Brain pericyte (primary cell): ENCODE data around the gene PATJ.
"Not testable (repeated sequence)": the region's sequence is repeated elsewhere in the genome, so short reads cannot be mapped to it uniquely, and the experiment has no call there.

Experiments
- DNase-seq: peaks from one replicate; pipeline ENCODE4 v3.0.0-alpha.2; 2012; ENCODE audit warnings: low read depth, low spot score

Gene PATJ

DNA sequence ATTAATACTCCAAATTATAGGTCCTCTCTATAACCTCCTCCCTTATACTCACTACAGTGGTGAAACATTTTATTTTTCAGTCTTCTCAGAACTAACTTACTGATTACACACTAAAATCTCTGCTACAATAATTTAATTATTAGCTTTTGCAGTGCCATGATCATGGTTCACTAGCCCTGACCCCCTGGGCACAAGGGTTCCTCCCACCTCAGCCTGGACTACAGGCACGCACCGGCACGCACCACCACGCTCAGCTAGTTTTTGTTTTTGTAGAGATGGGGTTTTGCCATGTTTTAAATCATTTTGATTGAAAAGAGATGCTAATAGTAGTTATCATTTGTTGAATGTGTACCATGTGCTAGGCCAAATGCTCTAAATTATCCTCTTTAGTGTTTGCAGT, 6.3 kb downstream of the PATJ start:
- no peak for DNase-seq

DNA sequence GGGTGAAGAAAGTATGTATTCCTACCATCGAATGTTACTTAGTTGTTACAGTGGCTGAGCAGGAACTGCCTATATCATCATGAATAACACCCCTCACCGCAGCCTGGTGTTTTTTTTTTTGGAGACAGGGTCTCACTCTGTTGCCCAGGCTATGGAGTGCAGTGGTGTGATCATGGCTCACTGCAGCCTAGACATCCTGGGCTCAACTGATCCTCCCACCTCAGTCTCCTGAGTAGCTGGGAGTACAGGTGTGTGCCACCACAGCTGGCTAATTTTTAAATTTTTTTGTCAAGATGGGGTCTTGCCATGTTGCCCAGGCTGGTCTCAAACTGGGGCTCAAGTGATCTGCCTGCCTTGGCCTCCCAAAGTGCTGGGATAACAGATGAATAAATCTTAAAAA, 7.3 kb downstream of the PATJ start:
- no peak for DNase-seq

DNA sequence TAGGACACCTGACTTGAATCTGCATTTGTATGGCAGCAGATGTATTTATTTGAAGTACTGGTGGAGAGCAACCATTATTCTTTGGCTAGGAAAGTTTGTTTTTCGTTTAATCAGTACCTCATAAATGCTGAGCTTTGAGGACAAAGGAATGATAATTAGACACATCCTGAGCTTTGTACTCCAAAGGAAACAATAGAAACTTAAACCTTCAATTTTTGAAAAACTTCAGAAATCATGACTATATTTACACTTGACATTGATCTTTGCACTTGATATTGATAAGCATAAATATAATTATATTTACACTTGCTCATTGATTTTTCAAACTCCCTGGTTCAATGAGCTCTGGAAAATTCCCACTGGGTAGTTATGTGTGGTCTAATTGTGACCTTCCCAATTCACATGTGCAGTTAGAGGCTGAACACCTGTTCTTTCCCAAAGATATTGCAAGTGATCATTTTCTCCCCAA, 10.7 kb downstream of the PATJ start:
- DNase-seq: no peak

DNA sequence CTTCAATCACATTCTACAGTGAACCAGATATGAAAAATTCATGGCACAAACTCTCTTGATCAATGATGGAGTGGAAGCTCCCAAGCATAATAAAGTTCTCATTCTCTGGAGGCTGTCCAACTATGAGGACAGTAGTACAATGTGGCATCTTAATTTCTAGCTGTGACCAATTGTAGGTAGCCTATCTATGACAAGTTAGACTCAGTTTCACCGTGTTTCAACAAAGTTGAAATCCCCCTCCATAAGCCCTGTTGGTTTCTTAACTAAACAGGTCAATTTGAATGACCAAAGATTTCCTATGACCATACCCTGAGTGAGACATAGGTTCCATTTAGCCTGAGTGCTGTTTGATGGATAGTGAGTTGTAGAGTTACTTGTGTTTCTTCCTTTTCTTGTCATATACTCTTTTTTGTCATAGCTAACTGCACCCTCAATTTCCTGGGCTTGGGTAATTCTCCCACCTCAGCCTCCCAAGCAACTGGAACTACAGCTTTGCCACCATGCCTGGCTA, 11.8 kb downstream of the PATJ start:
- no peak for DNase-seq

DNA sequence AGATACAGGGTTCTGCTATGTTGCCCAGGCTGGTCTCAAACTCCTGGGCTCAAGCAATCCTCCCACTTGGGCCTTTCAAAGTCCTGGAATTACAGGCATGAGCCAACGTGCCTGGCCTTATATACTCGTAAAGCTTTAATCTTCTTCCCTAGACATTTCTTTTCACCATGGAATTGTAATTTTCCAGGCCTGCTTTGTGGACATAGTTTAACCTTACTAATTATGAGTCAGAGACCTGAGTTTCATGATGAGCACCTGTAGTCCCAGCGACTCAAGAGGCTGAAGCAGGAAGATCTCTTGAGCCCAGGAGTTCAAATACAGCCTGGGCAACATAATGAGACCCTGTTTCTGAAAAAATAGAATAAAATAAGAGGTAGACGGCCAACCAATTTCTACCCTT, 12.3 kb downstream of the PATJ start:
- no peak for DNase-seq

DNA sequence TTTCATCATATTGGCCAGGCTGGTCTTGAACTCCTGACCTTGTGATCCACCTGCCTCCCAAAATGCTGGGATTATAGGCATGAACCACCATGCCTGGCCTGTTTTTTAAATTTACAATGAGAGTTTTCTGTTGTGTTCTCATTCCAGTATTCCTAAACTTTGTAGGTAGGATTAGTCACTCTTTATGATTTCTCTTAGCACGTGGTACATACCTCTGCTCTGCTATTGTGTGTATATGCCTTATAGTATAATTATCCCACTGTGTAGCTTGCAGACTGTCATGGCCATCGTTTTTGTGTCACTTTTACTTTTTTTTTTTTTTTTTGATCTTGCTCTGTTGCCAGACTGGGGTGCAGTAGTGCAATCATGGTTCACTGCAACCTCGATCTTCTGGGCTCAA, 14.5 kb downstream of the PATJ start:
- no peak for DNase-seq

DNA sequence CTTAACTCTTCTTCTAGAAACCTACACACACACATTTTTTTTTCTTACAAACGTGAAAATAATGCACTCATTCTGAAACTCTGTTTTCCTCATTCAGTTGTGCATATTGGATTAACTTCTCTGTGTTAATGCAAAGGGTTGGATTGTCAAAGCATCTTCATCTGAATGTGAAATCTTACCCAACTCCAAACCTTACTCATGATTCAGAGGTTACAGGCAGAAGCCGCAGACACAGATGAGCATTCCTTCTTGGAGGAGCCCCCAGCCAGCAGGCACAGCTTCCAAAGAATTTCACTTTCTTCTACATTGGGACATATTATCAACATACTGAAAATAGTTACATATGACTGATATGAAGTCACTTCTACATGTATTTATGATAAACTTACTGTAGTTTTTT, 15.7 kb downstream of the PATJ start:
- DNase-seq: no peak

DNA sequence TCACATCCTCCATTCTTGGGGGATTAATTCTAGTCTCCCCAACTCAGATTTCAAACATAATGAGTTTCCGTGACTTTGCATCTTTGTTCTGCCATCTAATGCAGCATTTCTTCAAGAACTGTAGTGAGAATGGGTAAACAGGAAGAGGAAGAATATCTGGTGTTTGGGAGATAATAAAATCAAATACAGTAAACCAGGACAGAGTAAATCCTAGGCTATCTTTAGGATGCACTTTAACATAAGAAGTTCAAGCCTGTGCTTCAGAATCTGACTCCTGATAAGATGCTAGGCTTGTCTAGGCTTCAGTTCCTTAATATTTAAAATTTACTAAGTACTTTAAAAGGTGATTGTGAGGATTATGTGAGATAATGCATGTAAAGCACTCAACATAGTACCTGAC, 27.9 kb downstream of the PATJ start:
- no peak for DNase-seq

DNA sequence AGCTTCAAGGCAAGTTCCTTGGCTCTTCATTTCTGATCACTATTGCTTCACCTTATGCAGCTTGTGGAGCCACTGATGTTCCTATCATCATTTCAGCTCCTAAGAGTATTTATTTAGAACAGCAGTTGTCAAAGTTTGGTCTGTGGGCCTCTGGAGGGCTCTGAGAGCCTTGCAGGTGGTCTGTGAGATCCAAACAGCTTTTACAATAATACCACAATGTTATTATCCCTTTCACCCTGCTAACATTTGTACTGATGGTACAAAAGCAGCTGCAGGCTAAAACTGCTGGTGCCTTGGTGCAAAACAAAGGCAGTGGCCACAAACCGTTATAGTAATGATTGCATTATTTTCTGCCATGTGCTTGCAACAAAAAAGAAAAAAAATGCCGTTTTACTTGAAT, 33.8 kb downstream of the PATJ start:
- no peak for DNase-seq

DNA sequence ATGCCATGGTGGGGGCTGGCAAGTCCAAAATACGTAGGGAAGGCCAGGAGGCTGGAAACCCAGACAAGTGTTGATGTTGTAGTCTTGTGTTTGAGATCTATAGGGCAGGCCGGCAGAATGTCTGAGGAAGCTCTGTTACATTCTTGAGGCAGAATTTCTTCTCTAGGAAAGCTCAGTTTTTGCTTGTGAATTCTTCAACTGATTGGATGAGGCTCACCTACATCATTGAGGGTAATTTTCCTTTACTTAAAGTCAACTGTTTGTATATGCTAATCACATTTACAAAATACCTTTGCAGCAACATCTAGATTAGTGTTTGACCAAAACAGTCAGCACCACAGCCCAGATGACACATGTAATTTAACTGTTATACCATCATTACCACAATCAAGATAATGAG, 37.0 kb downstream of the PATJ start:
- DNase-seq: no peak

DNA sequence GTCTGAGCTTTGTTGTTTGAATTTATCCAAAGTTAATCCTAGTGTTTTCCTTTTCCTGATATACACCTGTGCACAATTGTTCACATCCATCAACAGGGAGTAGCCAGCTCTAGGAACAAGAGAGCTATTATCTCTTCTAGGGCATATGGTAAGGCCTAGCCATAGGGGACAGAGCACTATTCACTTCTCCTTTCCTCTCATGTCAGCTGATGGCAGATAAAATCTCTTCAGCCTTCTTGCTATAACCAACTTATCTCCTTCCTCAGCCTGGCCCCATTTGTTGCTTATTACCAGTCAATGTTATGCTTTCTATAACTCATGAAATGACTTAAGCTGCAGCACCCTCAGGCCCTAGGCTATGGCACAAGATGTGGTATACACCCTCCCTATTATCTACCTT, 38.9 kb downstream of the PATJ start:
- DNase-seq: no peak

DNA sequence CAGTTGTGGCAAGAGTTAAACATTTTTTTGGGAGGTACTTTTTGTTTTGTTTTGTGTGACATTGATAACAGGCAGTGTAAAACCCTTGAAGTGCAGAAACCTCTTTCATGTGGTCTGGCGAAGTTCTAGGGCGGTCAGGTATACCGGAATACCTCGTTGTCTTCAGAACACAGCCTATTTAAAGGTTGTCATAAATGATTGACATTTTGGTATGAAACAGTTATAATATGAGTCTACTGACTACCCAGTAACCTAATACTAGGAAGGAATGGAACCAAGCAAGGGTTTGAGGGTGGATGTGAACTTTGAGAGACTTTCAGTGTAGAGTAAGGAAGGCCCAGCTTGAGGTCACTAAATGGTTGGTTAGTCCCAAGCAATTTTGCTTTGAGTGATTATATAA, 40.5 kb downstream of the PATJ start:
- no peak for DNase-seq

DNA sequence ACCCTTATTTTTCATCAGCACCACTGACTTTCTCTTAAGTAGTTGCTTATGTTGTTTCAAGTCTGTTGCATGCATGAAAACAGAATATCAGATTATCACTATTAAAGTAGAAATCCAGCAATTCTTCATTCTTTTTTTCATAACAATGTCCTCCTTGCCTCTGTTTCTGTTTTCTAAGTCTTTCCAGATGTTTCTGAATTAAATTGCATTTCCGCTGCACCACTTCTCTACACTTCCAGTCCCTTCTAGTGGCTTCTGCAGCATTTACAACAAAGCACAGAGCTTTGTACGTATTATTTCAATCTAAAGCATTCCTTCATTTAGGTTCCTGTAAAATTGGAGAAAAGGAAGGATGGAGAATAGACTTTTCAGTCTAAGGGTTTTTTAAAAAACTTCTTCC, 42.4 kb downstream of the PATJ start:
- DNase-seq: no peak

DNA sequence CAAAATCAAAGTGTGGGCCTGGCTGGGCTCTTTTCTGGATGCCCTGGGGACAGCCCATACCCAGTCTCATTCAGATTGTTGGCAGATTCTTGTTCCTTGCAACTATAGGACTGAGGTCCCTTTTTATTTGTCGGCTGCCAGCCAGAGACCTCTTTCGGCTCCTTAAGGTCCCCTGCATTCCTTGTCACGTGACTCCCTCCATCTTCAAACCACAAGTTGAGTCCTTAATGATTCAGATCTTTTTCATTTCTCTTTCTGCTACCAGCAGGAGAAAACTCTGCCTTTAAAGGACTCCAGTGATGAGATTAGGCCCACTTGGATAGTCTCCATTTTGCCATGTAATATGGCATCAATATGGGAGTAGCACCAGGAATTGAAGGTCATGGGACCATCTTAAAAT, 48.6 kb downstream of the PATJ start:
- no peak for DNase-seq

DNA sequence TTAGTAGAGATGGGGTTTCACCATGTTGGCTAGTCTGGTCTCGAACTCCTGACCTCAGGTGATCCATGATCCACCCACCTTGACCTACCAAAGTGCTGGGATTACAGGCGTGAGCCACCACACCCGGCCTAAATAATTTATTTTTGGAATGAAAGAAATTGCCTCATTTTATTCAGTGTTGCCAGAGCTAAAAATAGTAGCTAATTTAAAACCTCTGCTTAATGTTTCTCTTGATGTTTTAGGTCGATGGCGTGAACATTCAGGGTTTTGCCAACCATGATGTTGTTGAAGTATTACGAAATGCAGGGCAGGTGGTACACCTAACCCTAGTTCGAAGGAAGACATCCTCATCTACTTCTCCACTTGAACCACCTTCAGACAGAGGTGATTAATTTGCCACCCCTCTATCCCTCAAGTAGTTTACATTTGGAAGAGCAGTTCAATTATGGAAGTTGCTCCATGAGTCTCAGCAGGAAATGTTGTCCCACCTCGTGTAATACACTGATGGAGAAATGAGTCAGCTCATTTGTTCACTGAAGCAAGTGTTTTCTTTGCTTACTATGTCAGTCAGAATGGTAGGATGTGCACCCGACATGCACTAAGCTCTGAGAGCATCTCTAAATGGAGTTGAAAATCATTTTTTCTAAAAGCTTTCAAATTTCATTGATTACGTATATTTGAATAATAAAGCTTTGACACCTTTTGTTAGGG, 54.9 kb downstream of the PATJ start:
- DNase-seq: no peak

DNA sequence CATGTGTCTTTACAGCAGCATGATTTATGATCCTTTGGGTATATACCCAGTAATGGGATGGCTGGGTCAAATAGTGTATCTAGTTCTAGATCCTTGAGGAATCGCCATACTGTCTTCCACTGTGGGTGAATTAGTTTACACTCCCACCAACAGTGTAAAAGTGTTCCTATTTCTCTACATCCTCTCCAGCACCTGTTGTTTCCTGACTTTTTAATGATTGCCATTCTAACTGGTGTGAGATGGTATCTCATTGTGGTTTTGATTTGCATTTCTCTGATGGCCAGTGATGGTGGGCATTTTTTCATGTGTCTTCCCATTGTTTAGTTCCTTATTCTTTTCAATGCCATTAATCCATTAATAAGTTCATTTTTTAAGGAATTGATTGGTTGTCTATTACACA, 58.8 kb downstream of the PATJ start:
- DNase-seq: not testable (repeated sequence)

DNA sequence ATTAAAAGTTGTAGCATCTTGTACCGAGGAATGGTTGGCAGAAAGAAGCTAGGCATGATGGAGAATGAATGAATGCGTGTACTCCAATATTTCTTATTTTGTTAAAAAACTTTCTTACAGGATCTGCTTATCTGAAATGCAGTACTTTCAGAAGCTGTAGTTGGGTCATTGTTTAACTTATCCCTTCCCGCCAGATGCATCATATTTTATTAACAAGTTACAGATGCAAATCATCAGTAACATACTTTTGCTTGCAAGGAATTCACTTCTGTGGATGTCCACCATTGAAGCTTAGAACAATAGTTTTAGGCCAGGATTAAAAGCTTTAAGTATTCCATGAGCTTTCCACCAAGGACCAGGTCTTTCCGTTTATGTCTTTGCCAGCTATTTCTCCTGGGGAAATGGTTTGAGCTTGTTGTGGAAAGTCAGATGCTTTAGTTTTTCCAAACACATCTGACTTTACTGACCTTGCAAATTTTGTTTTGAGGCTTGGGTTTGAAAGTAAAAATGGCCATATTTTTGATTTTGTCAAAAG, 65.4 kb downstream of the PATJ start:
- no peak for DNase-seq

DNA sequence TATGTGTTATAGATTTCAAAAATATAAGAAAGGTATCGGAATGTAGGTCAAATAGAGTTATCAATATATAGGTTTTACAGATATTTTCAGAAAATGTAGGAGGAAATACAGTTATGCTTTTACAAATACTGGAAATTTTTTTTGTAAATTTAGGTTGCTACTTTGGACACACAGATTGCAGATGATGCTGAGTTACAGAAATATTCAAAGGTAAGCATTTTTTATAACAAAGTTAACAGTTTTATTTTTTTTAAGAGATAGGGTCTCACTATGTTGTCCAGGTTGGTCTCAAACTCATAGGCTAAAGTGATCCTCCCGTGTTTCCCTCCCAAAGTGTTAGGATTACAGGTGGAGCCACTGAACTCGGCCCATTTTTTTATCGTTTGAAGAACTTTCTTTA, 66.0 kb downstream of the PATJ start:
- no peak for DNase-seq

DNA sequence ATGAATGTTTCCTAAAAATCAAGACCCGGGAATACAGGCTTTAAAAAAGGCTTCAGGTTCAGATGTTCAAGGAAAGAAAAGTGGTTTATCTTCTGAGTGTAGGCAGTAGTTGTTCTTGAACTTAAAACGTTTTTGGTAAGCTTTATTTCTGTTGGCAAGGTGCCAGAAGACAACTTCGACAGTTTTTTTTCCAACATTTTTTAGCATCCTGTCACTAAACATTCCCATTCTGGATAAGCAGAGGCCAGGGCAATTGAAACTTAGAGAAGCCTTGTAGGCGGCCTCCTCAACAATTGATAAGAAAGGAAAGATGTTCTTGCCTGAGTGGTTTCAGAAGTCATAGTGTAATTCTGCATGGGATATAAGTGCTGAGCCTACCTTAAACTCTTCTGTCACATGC, 66.7 kb downstream of the PATJ start:
- no peak for DNase-seq

DNA sequence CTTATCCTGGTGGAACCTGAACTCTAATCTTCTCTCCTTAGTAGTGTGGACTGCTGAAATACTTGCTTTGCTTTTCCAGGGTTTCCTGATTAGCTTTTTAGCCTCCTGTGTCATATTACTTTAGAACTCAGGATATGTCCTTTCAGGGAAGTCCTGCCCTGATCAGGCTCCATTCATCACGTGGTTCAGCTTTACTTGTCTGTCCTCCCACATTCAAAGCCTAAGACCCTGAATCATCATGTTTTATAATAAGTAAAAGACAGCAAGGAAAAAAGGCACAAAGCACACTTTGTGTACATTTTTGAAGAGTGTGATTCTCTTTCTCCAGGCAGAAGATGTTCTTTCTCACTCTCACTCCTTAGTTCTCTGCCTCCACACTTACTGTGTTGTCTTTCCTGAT, 70.6 kb downstream of the PATJ start:
- no peak for DNase-seq

DNA sequence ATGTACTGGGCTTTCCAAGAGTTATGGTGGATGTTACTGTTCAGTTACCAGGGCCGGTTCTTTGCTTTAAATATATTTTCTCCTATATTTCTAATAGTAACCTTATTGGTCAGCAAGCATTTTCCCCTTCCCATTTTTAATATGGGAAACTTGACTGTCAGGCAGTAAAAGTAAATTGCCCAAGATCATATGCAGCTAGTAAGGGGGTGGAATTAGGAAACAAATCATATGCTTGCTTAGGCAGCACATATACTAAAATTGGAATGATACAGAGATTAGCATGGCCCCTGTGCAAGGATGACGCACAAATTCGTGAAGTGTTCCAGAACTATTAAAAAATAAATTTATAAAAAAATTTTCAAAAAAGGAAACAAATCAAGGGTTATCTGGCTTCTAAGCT, 73.9 kb downstream of the PATJ start:
- no peak for DNase-seq

DNA sequence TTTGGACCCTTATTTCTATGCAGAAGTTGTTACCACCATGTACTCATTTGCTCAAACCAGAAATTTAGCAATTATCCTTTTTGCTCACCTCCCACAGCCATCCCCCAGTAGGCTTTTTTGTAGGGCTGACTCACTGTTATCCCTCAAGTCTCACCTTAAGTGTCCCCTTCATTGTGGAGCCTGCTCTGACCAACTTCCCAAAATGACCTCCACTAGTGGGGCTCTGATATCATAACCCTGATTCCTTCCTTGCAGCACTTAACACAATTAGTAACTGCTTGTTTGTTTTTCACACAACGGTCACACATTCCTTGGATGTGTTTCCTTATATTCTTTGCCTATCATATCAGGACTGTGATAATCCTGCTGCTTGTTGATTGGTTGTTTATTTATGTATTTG, 76.7 kb downstream of the PATJ start:
- DNase-seq: no peak

DNA sequence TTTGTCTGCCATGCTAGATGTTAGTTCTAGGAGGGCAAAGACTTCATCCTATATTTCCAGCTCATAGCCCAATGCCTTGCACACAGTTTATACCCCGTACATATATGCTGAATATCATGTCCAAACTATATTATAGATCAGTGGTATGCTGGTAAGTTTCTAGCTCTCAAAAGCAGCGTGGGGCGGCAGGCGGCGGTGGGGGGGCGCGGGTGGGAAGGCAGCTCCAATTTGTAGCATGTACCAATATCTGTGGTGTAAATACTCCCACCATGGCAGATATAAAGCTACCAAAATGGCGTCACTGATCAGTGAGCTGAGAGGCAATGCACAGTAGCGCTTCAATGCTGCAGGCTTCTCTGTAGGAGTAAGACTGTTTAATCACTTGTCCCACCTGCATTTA, 77.1 kb downstream of the PATJ start:
- DNase-seq: no peak

DNA sequence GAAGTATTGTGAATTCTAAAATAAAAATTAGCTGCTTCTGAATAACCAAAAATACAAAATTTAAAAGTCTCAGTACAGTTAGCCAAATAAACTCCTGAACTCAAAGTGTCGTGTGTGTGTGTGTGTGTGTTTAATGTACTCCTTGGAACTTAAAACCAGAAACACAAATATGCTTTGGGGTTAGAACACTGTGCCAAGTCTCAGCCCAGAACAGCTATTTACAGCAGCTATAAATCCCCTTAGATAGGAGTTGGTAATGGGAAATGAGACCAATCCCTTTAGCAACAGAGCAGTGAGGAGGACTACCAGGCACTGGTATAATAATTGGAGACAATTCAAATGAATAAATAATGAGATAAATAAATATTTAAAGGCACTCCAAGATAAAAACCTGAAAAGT, 83.1 kb downstream of the PATJ start:
- DNase-seq: no peak
